Ureter (tissue), 1 donor: ENCODE measurements around the gene KRTAP12-4. TPM values are rescaled to one million over a fixed set of nuclear protein-coding genes. Genes with fewer than 3 reads are reported as not detected.
"Not testable (repeated sequence)": the region's sequence is repeated elsewhere in the genome, so short reads cannot be mapped to it uniquely, and the experiment has no call there.

Experiments used
- DNase-seq: peaks from one replicate; pipeline ENCODE4 v3.0.0-alpha.2; 2020; ENCODE audit warnings: low spot score
- total RNA-seq: library from RNA; stranded (reverse); gene quantifications from one replicate; pipeline ENCODE4 v1.2.4, GENCODE V29; 2023
- donor health status: DM: yes; HTN: yes; CAD: no.

Gene KRTAP12-4
- total RNA-seq, 1 donor from 2014 or later: not detected

- DNase-seq: no peak
Observed at GRCh38 chr21:44656868-44657267, 2.4 kb upstream of the KRTAP12-4 start.

- DNase-seq: no peak
Observed at GRCh38 chr21:44653656-44654575, 543 bp downstream of the KRTAP12-4 start.

- no peak for DNase-seq
Observed at GRCh38 chr21:44653123-44653522, 1.3 kb downstream of the KRTAP12-4 start.

- no peak for DNase-seq
Observed at GRCh38 chr21:44650973-44651675, 3.3 kb downstream of the KRTAP12-4 start.

- no peak for DNase-seq
Observed at GRCh38 chr21:44650265-44650972, 4.0 kb downstream of the KRTAP12-4 start.

GRCh38 chr21:44649521-44650100 is 4.8 kb downstream of the KRTAP12-4 start:
- no peak for DNase-seq

- DNase-seq: no peak
Observed at GRCh38 chr21:44648557-44649311, 5.7 kb downstream of the KRTAP12-4 start.

GRCh38 chr21:44647222-44647552 is 7.3 kb downstream of the KRTAP12-4 start:
- DNase-seq: no peak

GRCh38 chr21:44646366-44647221 is 7.9 kb downstream of the KRTAP12-4 start, which contains the start of gene KRTAP10-11:
KRTAP10-11 (plus strand) TSS chr21:44646414; CDS start chr21:44646459, 45 bp downstream.
- not testable (repeated sequence) for DNase-seq

GRCh38 chr21:44644878-44645277 is 9.6 kb downstream of the KRTAP12-4 start:
- DNase-seq: no peak

GRCh38 chr21:44643741-44644310 is 10.6 kb downstream of the KRTAP12-4 start:
- no peak for DNase-seq

GRCh38 chr21:44640761-44641160 is 13.7 kb downstream of the KRTAP12-4 start:
- no peak for DNase-seq

GRCh38 chr21:44639331-44639655 is 15.2 kb downstream of the KRTAP12-4 start:
- no peak for DNase-seq

GRCh38 chr21:44638506-44639330 is 15.7 kb downstream of the KRTAP12-4 start:
- not testable (repeated sequence) for DNase-seq

- not testable (repeated sequence) for DNase-seq
Observed at GRCh38 chr21:44637851-44638348, 16.6 kb downstream of the KRTAP12-4 start.

- DNase-seq: no peak
Observed at GRCh38 chr21:44637018-44637850, 17.2 kb downstream of the KRTAP12-4 start, which contains the start of gene KRTAP10-10. KRTAP10-10 (plus strand) TSS chr21:44637356; CDS start chr21:44637418, 62 bp downstream.

- no peak for DNase-seq
Observed at GRCh38 chr21:44636209-44637017, 18.0 kb downstream of the KRTAP12-4 start.
